ENCODE measurements around the gene ZFP42.

GRCh38 chr4:188005561-188005960 lies 10.0 kb downstream of the ZFP42 start:
- TF ChIP-seq POLR2AphosphoS5 (IDR thresholded peaks at IDR 0.05; ENCODE audit: borderline replicate concordance, low read depth, low read length) (no peak), EZH2 (IDR thresholded peaks at IDR 0.05) (no peak), FOXP2 (optimal IDR thresholded peaks at IDR 0.05; ENCODE audit: control extremely low read depth, extremely low read length, insufficient read depth) (no peak)

Data from SK-N-MC (cell line).